NCI-H146 (cell line): ENCODE results near the gene PAPSS2.
"Not testable (repeated sequence)": the region's sequence is repeated elsewhere in the genome, so short reads cannot be mapped to it uniquely, and the experiment has no call there.

Experiments
- DNase-seq: peaks from one replicate; lab custom pipeline; 2025; lab: John Stamatoyannopoulos, UW

The PAPSS2 gene

GRCh38 chr10:87642988-87643387 lies 16.7 kb upstream of the PAPSS2 start:
- no peak for DNase-seq

DNA sequence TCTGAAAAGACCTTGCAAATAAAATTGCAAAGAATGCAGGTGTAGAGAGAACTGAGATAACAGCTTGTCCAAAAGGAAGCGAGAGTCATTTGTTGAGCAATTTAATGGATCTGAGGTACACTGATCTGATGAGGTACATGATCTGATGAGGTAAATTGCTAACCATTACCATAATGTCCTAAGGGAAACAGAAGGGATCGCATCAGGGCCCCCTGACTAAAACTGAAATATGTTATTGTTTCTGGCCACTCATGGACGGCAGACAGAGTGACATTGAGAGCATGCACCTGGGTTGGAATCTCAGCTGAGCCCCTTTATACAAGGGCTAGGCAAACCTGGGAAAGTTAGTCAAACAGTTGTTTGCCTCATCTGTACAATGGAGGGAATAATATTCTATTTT lies 15.8 kb upstream of the PAPSS2 start:
- DNase-seq: no peak

GRCh38 chr10:87644500-87644899 lies 15.2 kb upstream of the PAPSS2 start:
- DNase-seq: not testable (repeated sequence)

- no peak for DNase-seq
Measured at GRCh38 chr10:87646192-87646909, 13.3 kb upstream of the PAPSS2 start.

DNA sequence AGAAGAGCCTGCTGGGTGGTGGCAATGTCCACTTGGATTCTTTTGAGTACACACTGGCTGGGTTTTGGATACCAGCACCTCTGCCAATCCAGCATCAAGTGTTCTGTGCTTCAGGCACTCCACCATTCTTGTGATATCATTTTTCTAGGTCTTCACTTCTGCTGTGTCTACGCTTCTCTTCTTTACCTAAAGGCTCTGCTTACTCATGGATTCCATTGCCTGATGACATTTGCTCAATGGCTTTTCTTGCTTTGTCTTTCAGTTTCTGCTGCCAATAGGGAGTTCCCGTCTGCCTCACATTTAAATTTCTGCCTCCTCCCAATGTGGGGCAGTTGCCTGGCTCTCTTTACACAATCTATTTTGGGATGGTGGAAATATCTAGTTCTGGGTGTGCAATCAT lies 12.7 kb upstream of the PAPSS2 start:
- no peak for DNase-seq

DNA sequence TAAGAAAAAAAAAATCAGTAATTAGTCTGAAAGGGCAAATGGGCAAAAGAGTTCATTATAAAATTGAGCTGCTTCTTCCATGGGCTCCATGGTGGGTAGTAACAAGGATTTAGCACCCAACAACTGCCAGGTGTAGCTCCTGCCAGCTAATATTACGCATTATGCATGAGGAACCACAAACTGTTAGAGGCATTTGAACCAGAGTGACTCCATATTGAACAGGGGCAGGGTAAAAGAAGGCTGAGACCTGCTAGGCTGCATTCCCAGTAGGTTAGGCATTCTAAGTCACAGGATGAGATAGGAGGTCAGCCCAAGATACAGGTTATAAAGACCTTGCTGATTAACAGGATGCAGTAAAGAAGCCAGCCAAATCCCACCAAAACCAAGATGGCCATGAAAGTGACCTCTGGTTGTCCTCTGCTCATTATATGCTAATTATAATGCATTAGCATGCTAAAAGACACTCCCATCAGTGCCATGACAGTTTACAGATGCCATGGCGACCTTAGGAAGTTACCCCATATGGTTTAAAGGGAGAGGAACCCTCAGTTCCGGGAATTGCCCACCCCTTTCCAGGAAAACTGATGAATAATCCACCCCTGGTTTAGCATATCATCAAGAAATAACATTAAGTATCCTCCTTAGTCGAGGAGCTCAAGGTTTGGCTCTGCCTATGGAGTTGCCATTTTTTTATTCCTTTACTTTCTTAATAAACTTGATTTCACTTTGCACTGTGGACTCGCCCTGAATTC lies 8.7 kb upstream of the PAPSS2 start:
- no peak for DNase-seq

GRCh38 chr10:87651801-87652200 lies 7.9 kb upstream of the PAPSS2 start:
- DNase-seq: no peak

DNA sequence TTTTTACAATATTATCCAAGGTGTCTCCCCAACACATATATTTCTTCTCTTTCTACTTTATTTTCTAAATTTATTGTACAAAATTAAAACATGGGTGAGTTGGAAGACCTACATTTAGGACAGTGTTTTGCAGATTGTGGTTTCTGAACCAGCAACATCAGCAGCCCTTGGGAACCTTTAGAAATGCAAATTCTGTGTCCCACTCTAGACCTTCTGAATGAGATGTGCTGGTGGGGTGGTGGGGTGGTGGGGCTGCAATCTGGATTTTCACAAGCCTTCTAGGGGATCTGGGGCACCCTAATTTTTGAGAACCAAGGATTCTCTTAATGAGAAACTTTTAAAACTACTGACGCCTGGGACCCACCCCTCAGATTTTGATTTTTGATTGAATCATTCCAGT lies 7.4 kb upstream of the PAPSS2 start:
- DNase-seq: no peak

GRCh38 chr10:87654212-87654611 lies 5.5 kb upstream of the PAPSS2 start:
- DNase-seq: no peak

- DNase-seq: peak; percentile 34
Measured at GRCh38 chr10:87656431-87657072, 3.1 kb upstream of the PAPSS2 start.

DNA sequence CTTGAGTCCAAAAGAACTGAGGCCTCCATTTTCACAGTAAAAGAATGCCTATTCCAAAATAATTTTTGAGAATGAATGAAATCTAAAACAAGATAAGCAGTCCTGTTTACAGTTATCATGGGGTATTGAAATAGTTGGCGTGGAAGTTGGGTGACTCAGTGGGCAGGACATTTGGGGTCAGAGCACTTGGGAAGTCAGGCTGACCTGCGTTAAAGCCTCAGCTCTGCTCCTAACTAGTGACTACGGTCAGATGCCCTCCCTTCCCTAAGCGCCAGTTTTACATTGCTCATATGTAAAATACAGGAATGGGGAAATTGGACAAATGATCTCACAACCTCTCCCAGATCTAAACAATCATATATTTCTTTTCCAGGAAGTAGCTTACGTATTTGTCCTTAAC lies 2.3 kb upstream of the PAPSS2 start:
- no peak for DNase-seq

DNA sequence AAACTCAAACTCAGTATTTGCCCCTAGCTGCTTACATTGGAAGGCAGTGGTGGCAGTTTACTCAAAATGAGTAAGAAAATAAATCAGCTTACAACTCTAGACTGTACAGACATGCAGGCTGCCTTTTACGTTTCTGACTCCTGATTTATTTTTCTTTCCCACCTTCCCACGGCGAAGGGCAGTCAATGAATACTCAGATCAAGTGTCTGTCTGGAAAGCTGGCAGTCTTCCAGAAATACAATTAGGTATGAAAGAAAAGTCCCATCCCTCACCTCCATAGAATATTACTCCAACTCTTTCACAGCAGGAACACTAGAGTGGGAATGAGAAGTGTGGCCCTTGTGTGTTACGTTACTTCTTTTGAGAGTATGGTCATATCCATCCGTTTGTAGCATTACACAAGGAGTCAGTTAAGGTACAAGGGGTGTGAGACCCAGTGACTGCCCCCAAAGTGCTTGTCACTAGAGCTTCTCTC lies 1.3 kb upstream of the PAPSS2 start:
- DNase-seq: peak; percentile 50

GRCh38 chr10:87658858-87659555 lies 671 bp upstream of the PAPSS2 start:
- peak; percentile 22 for DNase-seq

DNA sequence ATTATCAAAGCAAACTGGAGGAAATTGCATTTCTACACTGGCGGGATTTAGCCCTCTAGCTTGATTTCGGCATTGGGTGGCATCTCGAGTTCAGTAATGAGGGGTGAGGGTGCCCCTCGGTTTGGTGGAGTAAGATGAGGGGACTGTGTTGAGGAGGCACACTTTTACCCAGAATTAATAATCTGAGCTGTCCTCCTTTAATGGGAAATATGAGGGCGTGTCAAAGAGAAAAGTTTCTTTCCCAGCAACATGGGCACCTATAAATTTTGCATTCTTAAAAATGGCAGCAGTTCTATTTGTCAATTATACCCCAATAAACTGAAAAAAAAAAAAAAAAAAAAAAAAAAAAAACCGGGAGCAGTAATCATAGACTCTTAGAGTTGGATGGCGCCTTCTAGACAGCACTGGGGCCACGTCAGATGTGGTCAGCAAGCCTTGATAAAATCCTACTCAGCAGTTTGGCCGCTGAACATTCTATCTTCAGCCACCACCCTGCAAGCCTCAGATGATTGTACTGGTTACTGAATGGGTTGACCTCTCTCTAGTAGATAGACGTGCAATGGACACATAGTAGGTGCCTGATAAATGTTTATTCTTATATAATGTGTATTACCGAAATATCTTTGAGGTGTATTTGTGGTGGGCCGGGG lies 931 bp downstream of the PAPSS2 start:
- DNase-seq: no peak

- no peak for DNase-seq
Measured at GRCh38 chr10:87661861-87662785, 2.4 kb downstream of the PAPSS2 start.

DNA sequence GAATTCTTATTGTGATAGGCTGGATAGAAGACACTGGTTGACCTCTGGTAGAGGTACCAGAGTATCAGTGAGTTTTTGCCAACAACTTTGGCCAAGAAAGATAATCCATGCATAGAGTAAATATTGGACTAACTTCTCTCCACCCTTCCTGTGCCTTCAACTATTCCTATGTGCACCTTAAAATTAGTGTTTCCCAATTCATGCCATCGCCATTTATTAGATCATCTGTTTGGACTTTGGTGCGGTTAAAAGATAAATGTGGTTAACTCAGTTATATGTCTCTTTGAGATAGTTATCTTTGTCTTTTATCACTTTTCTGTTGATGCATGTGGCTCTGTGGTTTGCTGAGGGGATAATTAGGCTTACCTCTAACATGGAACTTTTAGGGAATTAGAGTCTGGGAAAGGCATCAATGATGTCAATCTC lies 4.6 kb downstream of the PAPSS2 start:
- DNase-seq: no peak

- DNase-seq: no peak
Measured at GRCh38 chr10:87667493-87667892, 7.8 kb downstream of the PAPSS2 start.

DNA sequence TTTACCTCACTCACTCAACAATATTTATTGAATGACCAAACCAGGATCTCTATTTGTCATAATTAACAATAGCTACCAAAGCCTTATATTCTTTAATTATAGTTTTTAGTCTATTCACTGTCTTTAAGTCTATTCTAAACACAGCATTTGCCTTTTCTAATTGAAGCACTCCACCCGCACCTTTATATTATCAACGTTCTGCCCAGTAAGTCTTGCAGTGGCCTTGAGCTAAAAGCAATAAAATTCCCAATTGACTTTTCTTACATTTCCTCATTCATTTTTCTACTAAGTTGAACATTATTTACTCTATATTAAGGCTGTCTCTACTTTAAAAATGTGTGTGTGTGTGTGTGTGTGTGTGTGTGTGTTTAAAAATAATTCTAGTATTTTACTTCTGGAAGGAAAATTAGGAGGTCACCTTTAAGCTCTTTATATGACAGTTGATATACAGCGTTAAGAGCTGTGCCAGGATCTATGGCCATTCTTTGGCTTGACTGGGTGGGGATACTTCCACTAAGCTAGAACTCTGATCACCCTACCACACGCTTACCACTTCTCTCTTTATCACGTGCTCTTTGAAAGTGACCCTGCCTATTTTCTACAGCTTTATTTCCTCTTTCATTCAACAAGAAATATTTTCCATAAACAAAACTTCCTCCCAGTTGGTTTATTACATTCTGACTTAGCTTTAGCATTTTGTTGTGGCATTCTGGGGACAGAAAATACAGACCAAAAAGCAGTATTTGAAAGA lies 8.8 kb downstream of the PAPSS2 start:
- DNase-seq: no peak

- no peak for DNase-seq
Measured at GRCh38 chr10:87669752-87670151, 10.1 kb downstream of the PAPSS2 start.

GRCh38 chr10:87670586-87670985 lies 10.9 kb downstream of the PAPSS2 start:
- no peak for DNase-seq
